ENCODE data around the gene LCN2. TPM values are rescaled to one million over a fixed set of nuclear protein-coding genes. Genes with fewer than 3 reads are reported as not detected.
A peak's percentile ranks its signal among the peaks of the same experiment; 100 is the strongest.

The LCN2 gene
- under 1 TPM in 2 of 3 donors, not detected in 1; 0.44 to 0.66 TPM for polyA plus RNA-seq

GRCh38 chr9:128149001-128149701 is at the start of gene LCN2:
LCN2 (plus strand) TSS chr9:128149453; CDS start chr9:128149526, 73 bp downstream.
- Mint-ChIP-seq H3K4me1 (no peaks in the 10 kb centered on the region), H3K36me3 (no peaks in the 10 kb centered on the region), H3K27ac (no peak within 1 kb of the TSS), H3K27me3 (ENCODE audit: low read depth in 3 of 3) (peaks cover 0 to 4% (median 0%) of the 10 kb centered on the region in 3 donors), H3K9me3 (no peaks in the 10 kb centered on the region), H3K4me3 (no peak within 1 kb of the TSS)
- DNase-seq: no peak

GRCh38 chr9:128099932-128100491 is 49.2 kb upstream of the LCN2 start:
- Mint-ChIP-seq H3K27me3 (ENCODE audit: low read depth in 3 of 3) (peaks cover 0 to 3% (median 1%) of the 10 kb centered on the region in 3 donors), H3K4me3 (no peak overlapping the region), H3K9me3 (no peaks in the 10 kb centered on the region), H3K36me3 (peaks cover 4 to 14% (median 13%) of the 10 kb centered on the region in 3 donors), H3K4me1 (peaks cover 28 to 39% of the 10 kb centered on the region in 2 donors), H3K27ac (peak overlapping the region in 2 of 6 donors; percentile 17 to 36)
- DNase-seq: no peak

GRCh38 chr9:128100581-128100980 is 48.7 kb upstream of the LCN2 start:
- Mint-ChIP-seq H3K36me3 (peaks cover 4 to 14% (median 13%) of the 10 kb centered on the region in 3 donors), H3K9me3 (no peaks in the 10 kb centered on the region), H3K4me1 (peaks cover 28 to 39% of the 10 kb centered on the region in 2 donors), H3K27ac (peak overlapping the region in 2 of 6 donors; percentile 23 to 46), H3K4me3 (no peak overlapping the region), H3K27me3 (ENCODE audit: low read depth in 3 of 3) (peaks cover 0 to 3% (median 1%) of the 10 kb centered on the region in 3 donors)
- no peak for DNase-seq

- Mint-ChIP-seq H3K4me3 (no peak overlapping the region), H3K4me1 (peaks cover 28 to 39% of the 10 kb centered on the region in 2 donors), H3K9me3 (no peaks in the 10 kb centered on the region), H3K36me3 (peaks cover 4 to 14% (median 13%) of the 10 kb centered on the region in 3 donors), H3K27ac (peak overlapping the region in 1 of 6 donors; percentile 35), H3K27me3 (ENCODE audit: low read depth in 3 of 3) (peaks cover 0 to 3% (median 1%) of the 10 kb centered on the region in 3 donors)
- DNase-seq: no peak
Observed at GRCh38 chr9:128101231-128101661, 48.0 kb upstream of the LCN2 start.

GRCh38 chr9:128101690-128102089 is 47.6 kb upstream of the LCN2 start:
- Mint-ChIP-seq H3K9me3 (no peaks in the 10 kb centered on the region), H3K4me1 (peaks cover 25 to 34% of the 10 kb centered on the region in 2 donors), H3K36me3 (peaks cover 4 to 16% (median 14%) of the 10 kb centered on the region in 3 donors), H3K27me3 (ENCODE audit: low read depth in 3 of 3) (peaks cover 0 to 3% (median 1%) of the 10 kb centered on the region in 3 donors), H3K27ac (no peak overlapping the region), H3K4me3 (no peak overlapping the region)
- no peak for DNase-seq

GRCh38 chr9:128102196-128102595 is 47.1 kb upstream of the LCN2 start:
- no peak overlapping the region for H3K4me3 Mint-ChIP-seq
- no peaks in the 10 kb centered on the region for H3K9me3 Mint-ChIP-seq
- H3K27me3 Mint-ChIP-seq (ENCODE audit: low read depth in 3 of 3): peaks cover 0 to 3% (median 1%) of the 10 kb centered on the region in 3 donors
- H3K27ac Mint-ChIP-seq: peak overlapping the region in 1 of 6 donors; percentile 37
- peaks cover 21 to 30% of the 10 kb centered on the region in 2 donors for H3K4me1 Mint-ChIP-seq
- no peak for DNase-seq
- H3K36me3 Mint-ChIP-seq: peaks cover 4 to 19% (median 14%) of the 10 kb centered on the region in 3 donors

GRCh38 chr9:128102861-128103588 is 46.2 kb upstream of the LCN2 start:
- Mint-ChIP-seq H3K9me3 (no peaks in the 10 kb centered on the region), H3K4me1 (peaks cover 16 to 27% of the 10 kb centered on the region in 2 donors), H3K4me3 (no peak overlapping the region), H3K27ac (peak overlapping the region in 3 of 6 donors; percentile 23 to 78 (median 37)), H3K27me3 (ENCODE audit: low read depth in 3 of 3) (peaks cover 0 to 3% (median 1%) of the 10 kb centered on the region in 3 donors), H3K36me3 (peaks cover 4 to 23% (median 14%) of the 10 kb centered on the region in 3 donors)
- DNase-seq: no peak

- Mint-ChIP-seq H3K36me3 (peaks cover 4 to 23% (median 14%) of the 10 kb centered on the region in 3 donors), H3K4me1 (peaks cover 11 to 21% of the 10 kb centered on the region in 2 donors), H3K27me3 (ENCODE audit: low read depth in 3 of 3) (peaks cover 0 to 3% (median 1%) of the 10 kb centered on the region in 3 donors), H3K27ac (peak overlapping the region in 3 of 6 donors; percentile 20 to 67 (median 23)), H3K4me3 (no peak overlapping the region), H3K9me3 (no peaks in the 10 kb centered on the region)
- no peak for DNase-seq
Observed at GRCh38 chr9:128103589-128103962, 45.7 kb upstream of the LCN2 start.

GRCh38 chr9:128104171-128104618 is 45.1 kb upstream of the LCN2 start:
- H3K4me1 Mint-ChIP-seq: peaks cover 8 to 15% of the 10 kb centered on the region in 2 donors
- no peak overlapping the region for H3K4me3 Mint-ChIP-seq
- H3K9me3 Mint-ChIP-seq: no peaks in the 10 kb centered on the region
- DNase-seq: no peak
- H3K27me3 Mint-ChIP-seq (ENCODE audit: low read depth in 3 of 3): peaks cover 0 to 2% (median 1%) of the 10 kb centered on the region in 3 donors
- peak overlapping the region in 2 of 6 donors; percentile 19 to 20 for H3K27ac Mint-ChIP-seq
- H3K36me3 Mint-ChIP-seq: peaks cover 7 to 26% (median 14%) of the 10 kb centered on the region in 3 donors

GRCh38 chr9:128105538-128106175 is 43.6 kb upstream of the LCN2 start:
- Mint-ChIP-seq H3K27me3 (ENCODE audit: low read depth in 3 of 3) (peaks cover 0 to 2% (median 1%) of the 10 kb centered on the region in 3 donors), H3K9me3 (no peaks in the 10 kb centered on the region), H3K36me3 (peaks cover 12 to 26% (median 14%) of the 10 kb centered on the region in 3 donors), H3K4me1 (peaks cover 0 to under 1% of the 10 kb centered on the region in 2 donors), H3K27ac (no peak overlapping the region), H3K4me3 (no peak overlapping the region)
- DNase-seq: no peak

GRCh38 chr9:128106181-128106939 is 42.9 kb upstream of the LCN2 start:
- no peaks in the 10 kb centered on the region for H3K9me3 Mint-ChIP-seq
- H3K27ac Mint-ChIP-seq: peak overlapping the region in 1 of 6 donors; percentile 40
- H3K4me3 Mint-ChIP-seq: no peak overlapping the region
- H3K36me3 Mint-ChIP-seq: peaks cover 10 to 29% (median 12%) of the 10 kb centered on the region in 3 donors
- DNase-seq: no peak
- H3K27me3 Mint-ChIP-seq (ENCODE audit: low read depth in 3 of 3): peaks cover 0 to 1% (median 0%) of the 10 kb centered on the region in 3 donors
- no peaks in the 10 kb centered on the region for H3K4me1 Mint-ChIP-seq

- Mint-ChIP-seq H3K4me3 (no peak overlapping the region), H3K27me3 (ENCODE audit: low read depth in 3 of 3) (peaks cover 0 to 1% (median 0%) of the 10 kb centered on the region in 3 donors), H3K9me3 (no peaks in the 10 kb centered on the region), H3K36me3 (peaks cover 10 to 26% (median 12%) of the 10 kb centered on the region in 3 donors), H3K4me1 (no peaks in the 10 kb centered on the region), H3K27ac (peak overlapping the region in 1 of 6 donors; percentile 40)
- DNase-seq: no peak
Observed at GRCh38 chr9:128106940-128107467, 42.2 kb upstream of the LCN2 start.
